Germinal center (tissue), 1 donor: ENCODE measurements around the gene LAMB3.

Source experiments
- DNase-seq: peaks from one replicate; pipeline ENCODE4 v3.0.0; 2012; ENCODE audit warnings: mixed read lengths, low spot score

LAMB3 gene

GRCh38 chr1:209617755-209618154, 34.5 kb downstream of the LAMB3 start:
- no peak for DNase-seq

- no peak for DNase-seq
Measured at GRCh38 chr1:209617047-209617673, 35.1 kb downstream of the LAMB3 start.

GRCh38 chr1:209616366-209617046, 35.7 kb downstream of the LAMB3 start:
- no peak for DNase-seq

- no peak for DNase-seq
Measured at GRCh38 chr1:209614906-209615305, 37.3 kb downstream of the LAMB3 start.

DNA sequence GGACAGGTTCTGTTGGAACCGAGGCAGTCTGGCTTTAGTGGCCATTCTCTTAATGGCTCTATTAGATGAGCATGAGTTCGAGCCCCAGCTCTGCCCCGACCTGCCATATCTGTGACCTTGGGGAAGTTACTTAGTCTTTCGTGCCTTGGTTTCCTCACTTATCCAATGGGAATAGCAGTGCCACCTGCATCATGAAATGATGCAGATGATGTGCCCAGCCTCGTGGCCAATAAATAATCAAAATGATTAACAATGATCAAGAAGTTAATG, 38.1 kb downstream of the LAMB3 start:
- DNase-seq = no peak

- no peak for DNase-seq
Measured at GRCh38 chr1:209613400-209614150, 38.6 kb downstream of the LAMB3 start.

DNA sequence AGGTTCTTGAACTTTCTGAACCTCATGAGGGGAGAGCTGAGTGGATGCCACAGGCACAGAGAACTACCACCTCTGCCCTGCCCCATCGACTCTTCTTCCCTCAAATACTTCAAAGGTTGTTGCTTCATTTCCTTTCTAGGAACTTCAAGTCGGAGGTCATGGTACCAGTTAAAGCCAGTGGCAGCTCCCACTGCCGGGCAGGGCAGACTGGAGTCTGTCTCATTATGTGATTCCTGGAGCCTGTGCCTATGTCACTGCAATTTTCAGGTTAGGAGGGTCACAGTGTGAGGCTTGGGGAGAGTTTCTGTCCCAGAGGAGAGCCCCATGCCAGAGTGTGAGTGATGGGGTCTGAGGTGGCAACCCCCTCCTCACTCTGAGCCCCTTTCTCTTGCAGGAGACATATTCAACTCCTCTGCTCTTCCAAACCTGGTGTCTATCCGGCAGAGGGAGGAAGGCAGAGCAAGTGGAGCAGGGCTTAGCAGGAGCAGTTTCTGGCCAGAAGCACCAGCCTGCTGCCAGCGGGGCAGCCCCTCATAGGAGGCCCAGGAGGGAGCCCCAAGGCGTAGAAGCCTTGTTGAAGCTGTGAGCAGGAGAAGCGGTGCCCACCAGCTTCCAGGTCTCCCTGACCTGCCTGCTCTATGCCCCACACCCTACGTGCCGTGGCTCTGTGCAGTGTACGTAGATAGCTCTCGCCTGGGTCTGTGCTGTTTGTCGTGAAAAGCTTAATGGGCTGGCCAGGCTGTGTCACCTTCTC, 39.4 kb downstream of the LAMB3 start:
- DNase-seq = no peak

- DNase-seq = no peak
Measured at GRCh38 chr1:209611771-209612570, 40.3 kb downstream of the LAMB3 start.

DNA sequence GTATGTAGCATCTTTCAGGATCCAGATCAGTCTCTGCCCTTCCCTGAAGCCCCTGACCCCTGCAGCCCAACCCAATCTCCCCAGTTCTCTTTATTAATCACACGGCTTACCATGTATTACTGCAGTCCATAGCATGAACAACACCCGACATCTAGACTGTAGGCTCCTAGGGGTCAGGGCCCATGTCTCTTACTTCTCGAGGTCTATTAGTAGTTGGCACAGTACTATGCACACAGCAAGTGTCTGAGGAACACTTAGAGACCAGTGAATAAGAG, 41.7 kb downstream of the LAMB3 start:
- DNase-seq = no peak

- DNase-seq = no peak
Measured at GRCh38 chr1:209609791-209610630, 42.2 kb downstream of the LAMB3 start.

- no peak for DNase-seq
Measured at GRCh38 chr1:209609041-209609790, 43.0 kb downstream of the LAMB3 start.

DNA sequence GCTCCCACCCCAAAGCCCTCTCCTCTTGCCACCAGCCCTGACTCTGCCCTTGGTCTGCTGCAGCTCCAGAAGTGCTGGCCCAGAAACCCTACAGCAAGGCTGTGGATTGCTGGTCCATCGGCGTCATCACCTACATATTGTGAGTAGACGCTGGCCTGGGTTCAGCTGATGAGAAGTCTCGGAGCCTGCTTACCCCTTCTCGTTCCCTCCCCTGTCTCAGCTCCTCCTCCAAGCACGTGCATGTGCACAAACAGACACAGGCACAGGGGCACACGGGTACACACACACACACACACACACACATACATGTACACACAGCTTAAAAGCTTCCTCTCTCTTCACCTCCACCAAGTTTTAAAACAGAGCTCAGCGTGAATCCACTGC, 44.4 kb downstream of the LAMB3 start:
- no peak for DNase-seq

GRCh38 chr1:209607102-209607794, 45.0 kb downstream of the LAMB3 start:
- no peak for DNase-seq

- DNase-seq = no peak
Measured at GRCh38 chr1:209603877-209604276, 48.3 kb downstream of the LAMB3 start.

DNA sequence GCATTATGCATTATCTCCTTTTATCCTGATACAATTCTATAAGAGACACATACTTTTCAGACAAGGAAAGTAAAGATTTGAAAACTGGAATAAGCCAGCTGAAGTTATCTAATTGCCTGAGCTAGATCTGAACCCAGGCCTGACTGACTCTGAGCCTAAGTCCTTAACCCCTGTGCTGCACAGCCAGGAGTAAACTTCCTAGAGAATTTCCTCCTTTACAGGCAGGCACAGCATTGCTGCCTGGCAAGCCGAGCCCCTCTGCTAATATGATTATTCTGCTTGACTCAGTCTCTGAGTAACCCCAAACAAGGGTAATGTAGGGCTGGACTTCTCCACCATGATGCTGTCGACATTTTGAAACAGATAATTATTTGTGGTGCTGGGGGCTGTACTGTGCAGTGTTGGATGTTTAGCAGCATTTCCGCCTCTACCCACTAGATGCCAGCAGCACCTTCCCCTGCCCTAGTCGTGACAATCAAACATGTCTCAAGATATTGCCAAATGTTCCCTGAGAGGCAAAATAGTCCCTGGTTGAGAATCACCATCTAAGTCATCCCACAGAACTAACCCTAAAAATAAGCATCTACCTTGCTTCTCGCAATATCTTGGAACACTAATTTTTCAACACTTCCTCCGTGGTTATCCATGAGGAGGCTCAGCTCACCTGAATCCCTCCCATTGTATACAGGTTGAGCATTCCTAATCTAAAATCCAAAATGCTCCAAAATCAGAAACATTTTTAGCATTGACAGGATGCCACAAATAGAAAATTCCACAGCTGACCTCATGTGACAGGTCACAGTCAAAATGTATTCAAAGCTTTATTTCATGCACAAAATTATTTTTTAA, 50.2 kb downstream of the LAMB3 start:
- peak; percentile 12 for DNase-seq

DNA sequence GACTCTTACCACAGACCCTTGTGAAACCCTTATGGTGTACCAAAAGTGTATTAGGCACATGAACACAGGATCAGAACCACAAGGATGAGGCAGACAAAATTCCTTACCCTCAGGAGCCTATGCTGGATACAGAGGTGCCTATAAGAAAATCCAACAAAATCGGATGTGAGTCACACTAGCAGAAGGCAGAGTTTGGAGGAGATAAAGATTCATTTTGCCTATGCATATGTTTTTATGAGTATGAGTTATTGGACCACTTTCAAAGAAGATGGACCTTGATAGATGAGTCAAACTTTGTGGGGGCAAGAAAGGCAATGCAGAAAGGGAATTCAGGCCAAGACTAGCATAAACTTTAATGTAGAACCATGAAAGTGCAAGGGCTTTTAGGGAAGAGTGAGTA, 51.7 kb downstream of the LAMB3 start:
- DNase-seq = no peak

GRCh38 chr1:209598227-209598626, 54.0 kb downstream of the LAMB3 start:
- DNase-seq = no peak

DNA sequence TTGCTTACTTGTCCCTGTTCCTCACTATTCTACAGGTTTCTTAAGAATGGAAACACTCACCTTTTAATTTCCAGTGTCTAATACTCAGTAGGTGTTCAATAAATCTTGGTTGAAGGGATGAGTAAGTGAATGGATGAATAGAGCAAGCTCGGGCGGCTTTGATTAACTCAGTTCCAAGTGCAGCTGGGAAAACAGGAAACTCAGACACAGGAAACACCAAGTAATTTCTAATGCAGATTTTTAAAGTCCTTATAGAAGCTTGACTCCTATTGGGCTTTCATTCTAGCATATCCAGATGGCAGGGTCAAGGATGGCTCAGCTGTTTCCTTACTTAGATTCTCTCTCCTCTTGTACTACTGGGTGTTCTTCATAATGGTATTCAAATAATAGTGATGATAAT, 54.7 kb downstream of the LAMB3 start:
- no peak for DNase-seq
